ENCODE results near the gene C1GALT1. TPM values are rescaled to one million over a fixed set of nuclear protein-coding genes. Genes with fewer than 3 reads are reported as not detected.

C1GALT1 gene
- total RNA-seq, 3 donors from 2014 or later: 23.3 to 38.9 (median 30.1) TPM

DNA sequence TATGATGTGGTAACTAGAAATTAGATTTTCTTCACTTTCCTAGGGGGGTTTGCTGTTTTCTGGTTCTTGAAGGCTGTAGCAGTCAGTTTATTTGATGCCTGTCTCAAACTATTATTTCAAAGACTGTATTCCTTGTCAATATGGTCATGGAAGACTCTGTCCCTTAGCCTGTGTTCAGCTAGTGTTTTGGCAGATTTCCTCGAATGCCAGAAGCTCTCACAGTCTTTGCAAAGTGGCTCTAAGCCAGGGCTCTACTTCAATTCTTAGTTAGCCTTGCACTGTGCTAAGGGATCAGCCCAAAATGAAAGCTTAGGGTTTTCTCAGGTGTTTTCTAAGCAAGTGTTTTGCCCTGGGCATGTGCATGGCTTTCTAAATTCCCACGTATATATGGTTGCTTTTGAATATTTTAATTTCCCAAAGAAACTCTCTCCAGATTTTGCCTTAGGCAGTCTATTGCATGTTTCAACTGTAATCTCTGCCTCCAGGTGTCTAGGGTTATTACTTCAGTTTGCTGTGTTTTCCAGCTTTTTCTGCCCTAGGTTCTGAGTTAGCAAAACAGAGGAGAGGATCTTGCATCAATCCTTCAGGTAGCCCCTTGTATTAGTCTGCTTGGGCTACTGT lies 7.2 kb upstream of the C1GALT1 start:
- DNase-seq: no peak
- H3K36me3 ChIP-seq (ENCODE audit: low read depth): no peaks in the 10 kb centered on the region
- H3K4me3 ChIP-seq: no peak overlapping the region
- no peaks in the 10 kb centered on the region for H3K9me3 ChIP-seq
- no peaks in the 10 kb centered on the region for H3K4me1 ChIP-seq (ENCODE audit: low read depth)
- ATAC-seq: no peak
- TF ChIP-seq, protein P1, sequence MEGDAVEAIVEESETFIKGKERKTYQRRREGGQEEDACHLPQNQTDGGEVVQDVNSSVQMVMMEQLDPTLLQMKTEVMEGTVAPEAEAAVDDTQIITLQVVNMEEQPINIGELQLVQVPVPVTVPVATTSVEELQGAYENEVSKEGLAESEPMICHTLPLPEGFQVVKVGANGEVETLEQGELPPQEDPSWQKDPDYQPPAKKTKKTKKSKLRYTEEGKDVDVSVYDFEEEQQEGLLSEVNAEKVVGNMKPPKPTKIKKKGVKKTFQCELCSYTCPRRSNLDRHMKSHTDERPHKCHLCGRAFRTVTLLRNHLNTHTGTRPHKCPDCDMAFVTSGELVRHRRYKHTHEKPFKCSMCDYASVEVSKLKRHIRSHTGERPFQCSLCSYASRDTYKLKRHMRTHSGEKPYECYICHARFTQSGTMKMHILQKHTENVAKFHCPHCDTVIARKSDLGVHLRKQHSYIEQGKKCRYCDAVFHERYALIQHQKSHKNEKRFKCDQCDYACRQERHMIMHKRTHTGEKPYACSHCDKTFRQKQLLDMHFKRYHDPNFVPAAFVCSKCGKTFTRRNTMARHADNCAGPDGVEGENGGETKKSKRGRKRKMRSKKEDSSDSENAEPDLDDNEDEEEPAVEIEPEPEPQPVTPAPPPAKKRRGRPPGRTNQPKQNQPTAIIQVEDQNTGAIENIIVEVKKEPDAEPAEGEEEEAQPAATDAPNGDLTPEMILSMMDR (IDR thresholded peaks at IDR 0.05): no peak
- intact Hi-C loops (cut with DNase I, micrococcal nuclease): no loop called here

DNA sequence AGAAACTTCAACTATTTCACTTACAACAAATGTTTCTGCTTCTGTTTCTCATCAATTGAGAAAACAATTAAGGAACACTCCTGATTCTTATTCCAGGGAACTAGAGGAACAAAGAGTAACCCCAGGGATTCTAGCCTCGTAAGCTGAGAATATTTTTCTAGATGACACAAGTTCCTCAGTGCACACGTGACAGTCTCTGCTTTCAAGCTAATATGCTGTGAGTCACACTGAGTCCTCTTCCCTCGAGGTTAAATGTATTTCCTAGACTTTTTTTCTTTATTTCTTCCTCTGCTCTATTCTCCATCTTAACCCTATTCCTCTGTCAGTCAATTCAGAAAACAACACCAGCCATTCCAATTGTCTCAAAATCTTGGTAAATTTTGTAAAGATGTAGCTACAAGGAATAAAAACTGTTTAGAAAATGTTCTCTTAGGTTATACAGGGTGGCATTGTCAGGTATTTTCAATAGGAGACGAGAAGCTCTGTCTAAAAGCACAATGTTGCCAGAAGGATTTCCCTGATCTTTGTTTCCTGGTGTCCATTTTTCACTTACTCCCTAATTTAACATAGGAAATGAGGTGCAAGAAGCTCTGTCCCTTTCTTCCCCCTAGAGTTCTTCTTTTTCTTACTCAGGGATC lies 5.8 kb upstream of the C1GALT1 start:
- ATAC-seq: peak; percentile 51
- Histone ChIP-seq H3K9me3 (no peaks in the 10 kb centered on the region), H3K4me1 (ENCODE audit: low read depth) (no peaks in the 10 kb centered on the region), H3K4me3 (no peak overlapping the region), H3K36me3 (ENCODE audit: low read depth) (no peaks in the 10 kb centered on the region)
- TF ChIP-seq, protein P1 (IDR thresholded peaks at IDR 0.05): no peak
- intact Hi-C loops (cut with DNase I, micrococcal nuclease): no loop called here
- DNase-seq: no peak

DNA sequence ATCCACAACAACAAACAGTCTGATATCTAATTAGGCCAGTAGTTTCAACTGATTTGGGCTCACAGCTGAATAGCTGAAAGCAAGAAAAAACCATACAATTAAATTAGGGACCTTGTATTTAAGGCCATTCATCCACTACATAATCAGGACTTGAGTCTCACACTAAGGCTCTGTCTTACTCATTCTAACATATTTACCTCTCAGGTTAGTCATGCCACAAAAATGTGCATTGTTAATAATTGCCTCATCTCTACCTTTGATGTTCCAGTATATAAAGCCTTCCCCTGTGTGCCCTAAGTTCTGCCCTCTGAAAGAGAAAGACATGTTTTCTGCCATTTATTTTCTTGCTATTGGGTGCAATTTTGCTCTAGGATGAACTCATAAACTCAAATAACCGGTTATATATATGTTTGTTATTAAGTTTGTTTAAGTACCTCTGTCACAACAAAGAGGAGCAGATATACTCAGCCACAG lies 5.3 kb upstream of the C1GALT1 start:
- TF ChIP-seq, protein P1 (IDR thresholded peaks at IDR 0.05): no peak
- ATAC-seq (peak; percentile 11), DNase-seq (no peak)
- no peaks in the 10 kb centered on the region for H3K4me1 ChIP-seq (ENCODE audit: low read depth)
- intact Hi-C loops (cut with DNase I, micrococcal nuclease): no loop called here
- H3K4me3 ChIP-seq: no peak overlapping the region
- H3K36me3 ChIP-seq (ENCODE audit: low read depth): no peaks in the 10 kb centered on the region
- no peaks in the 10 kb centered on the region for H3K9me3 ChIP-seq

DNA sequence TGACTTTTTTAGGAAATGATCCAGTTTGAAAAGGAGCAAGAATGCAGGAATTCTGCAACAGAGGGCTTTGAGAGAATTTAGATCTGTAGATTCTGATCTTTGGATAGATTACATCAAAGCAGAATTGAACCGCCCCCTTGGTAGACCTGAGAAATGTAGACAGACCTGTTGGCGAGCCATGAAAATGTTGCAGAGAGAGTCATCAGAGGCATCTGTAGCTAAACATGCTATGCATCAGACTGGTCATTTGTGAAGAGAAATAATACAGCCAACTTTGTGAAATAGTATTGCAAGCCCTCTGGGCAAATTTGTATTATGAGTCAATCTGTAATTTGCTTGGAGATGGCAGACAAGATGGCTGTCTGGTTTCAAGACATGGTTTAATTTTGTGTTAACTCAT lies 4.3 kb upstream of the C1GALT1 start:
- Histone ChIP-seq H3K36me3 (ENCODE audit: low read depth) (peaks cover 5% of the 10 kb centered on the region), H3K4me1 (ENCODE audit: low read depth) (no peaks in the 10 kb centered on the region), H3K9me3 (no peaks in the 10 kb centered on the region), H3K4me3 (no peak overlapping the region)
- DNase-seq (no peak), ATAC-seq (no peak)
- TF ChIP-seq, protein P1 (IDR thresholded peaks at IDR 0.05): no peak
- intact Hi-C loops (cut with DNase I, micrococcal nuclease): no loop called here

DNA sequence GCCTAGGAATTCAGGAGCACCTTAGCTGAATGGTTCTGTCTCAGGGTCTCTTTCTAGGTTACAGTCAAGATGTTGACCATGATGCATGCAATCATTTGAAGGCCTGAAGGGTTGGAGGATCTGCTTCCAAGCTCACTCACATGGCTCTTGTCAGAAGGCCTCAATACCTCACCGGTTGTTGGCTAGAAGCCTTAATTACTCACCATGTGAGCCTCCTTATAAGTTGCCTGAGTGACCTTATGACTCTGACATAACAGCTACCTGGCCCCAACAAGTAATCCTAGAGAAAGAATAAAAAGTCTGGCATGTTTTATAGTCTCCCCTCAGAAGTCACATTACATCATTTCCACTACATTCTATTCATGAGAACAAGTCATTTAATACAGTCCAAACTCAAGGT lies 3.4 kb upstream of the C1GALT1 start:
- no peak overlapping the region for H3K4me3 ChIP-seq
- DNase-seq: no peak
- no peak for ATAC-seq
- H3K9me3 ChIP-seq: no peaks in the 10 kb centered on the region
- peaks cover 5% of the 10 kb centered on the region for H3K36me3 ChIP-seq (ENCODE audit: low read depth)
- TF ChIP-seq, protein P1 (IDR thresholded peaks at IDR 0.05): no peak
- intact Hi-C loops (cut with DNase I, micrococcal nuclease): no loop called here
- H3K4me1 ChIP-seq (ENCODE audit: low read depth): no peaks in the 10 kb centered on the region
